ENCODE measurements around the gene RPRD2.

RPRD2 gene

DNA sequence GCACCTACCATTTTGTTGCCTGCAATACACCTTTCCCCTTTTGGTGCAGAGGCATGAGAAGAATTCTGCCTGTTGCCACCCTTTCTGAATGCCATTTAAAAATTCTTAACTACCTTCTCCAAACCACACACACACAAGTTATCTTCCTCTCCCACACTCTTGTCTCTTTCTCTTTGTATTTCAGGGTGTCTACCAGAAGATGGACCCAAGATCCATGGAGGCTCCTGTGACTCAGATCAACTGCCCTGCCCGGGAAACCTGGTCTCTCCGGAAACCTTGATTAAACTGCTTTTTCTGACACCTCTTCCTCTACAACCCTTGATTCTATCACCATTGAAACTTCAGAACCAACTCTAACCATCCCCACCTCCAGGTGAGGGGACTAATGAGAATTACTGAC, 120.9 kb downstream of the RPRD2 start:
- ChIA-PET POLR2A (interaction anchor here (0.7 kb wide), 1 partner anchor 87 kb away, joined by 10 read pairs; no protein-coding TSS in a partner anchor), CTCF (interaction anchor here (1.7 kb wide), 1 partner anchor 76 kb away, joined by 5 read pairs; no protein-coding TSS in a partner anchor)
- TF ChIP-seq, protein P1, sequence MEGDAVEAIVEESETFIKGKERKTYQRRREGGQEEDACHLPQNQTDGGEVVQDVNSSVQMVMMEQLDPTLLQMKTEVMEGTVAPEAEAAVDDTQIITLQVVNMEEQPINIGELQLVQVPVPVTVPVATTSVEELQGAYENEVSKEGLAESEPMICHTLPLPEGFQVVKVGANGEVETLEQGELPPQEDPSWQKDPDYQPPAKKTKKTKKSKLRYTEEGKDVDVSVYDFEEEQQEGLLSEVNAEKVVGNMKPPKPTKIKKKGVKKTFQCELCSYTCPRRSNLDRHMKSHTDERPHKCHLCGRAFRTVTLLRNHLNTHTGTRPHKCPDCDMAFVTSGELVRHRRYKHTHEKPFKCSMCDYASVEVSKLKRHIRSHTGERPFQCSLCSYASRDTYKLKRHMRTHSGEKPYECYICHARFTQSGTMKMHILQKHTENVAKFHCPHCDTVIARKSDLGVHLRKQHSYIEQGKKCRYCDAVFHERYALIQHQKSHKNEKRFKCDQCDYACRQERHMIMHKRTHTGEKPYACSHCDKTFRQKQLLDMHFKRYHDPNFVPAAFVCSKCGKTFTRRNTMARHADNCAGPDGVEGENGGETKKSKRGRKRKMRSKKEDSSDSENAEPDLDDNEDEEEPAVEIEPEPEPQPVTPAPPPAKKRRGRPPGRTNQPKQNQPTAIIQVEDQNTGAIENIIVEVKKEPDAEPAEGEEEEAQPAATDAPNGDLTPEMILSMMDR (IDR thresholded peaks at IDR 0.05; ENCODE audit: control extremely low read depth, extremely low read depth, low read depth, missing control alignments) = no peak
- DNase-seq (ENCODE audit: extremely low spot score) = no peak

DNA sequence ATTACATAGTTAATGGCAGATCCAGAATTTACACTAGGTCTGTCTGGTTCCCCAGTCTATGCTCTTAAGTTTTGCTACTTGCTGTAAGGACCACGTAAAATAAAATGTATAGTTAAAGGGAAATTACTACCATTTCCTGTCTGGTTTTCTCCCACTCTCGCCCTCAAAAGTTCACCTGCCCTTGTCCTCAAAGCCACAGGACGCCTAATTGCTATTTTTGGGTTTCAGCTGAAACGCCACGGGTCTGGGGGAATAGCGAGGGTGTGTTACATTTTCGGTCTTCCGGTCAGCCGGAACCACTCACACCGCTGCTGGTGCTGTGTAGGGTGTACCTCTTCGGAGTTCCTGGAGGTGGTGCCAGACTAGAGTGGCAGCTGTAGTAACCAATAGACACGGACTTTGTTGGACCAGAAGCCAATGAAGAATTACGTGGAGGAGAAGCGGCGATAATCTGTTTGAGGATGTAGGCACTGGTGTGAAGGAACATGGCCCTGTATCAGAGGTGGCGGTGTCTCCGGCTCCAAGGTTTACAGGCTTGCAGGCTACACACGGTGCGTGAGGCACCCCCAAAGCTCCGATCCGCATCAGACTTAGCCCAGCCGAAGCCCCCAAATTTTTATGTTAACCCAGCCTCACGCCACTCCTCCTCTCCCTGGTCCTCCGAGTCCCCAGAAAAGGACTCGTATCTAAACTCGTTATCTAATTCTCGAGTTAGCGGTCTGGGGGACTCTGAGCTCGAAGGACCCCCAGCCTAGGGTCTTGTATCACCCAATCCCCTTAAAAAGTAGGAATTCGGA, 123.2 kb downstream of the RPRD2 start, which contains the start of gene TARS2:
Gene TARS2, plus strand, starts transcription at position 454 of the 797 bp plus-strand sequence. Its CDS starts 32 bp downstream, at position 486.
- TF ChIP-seq, protein P1 (IDR thresholded peaks at IDR 0.05; ENCODE audit: control extremely low read depth, extremely low read depth, low read depth, missing control alignments) = no peak
- POLR2A ChIA-PET = interaction anchor here (0.9 kb wide), 1 partner anchor 94 kb away, joined by 3 read pairs; no protein-coding TSS in a partner anchor
- DNase-seq (ENCODE audit: extremely low spot score) = peak; percentile 98
- CTCF ChIA-PET = interaction anchor here (0.8 to 1.7 kb wide), 7 partner anchors 34 to 231 kb away, joined by 3 to 5 read pairs (median 4); partner anchors contain the start of gene MCL1

DNA sequence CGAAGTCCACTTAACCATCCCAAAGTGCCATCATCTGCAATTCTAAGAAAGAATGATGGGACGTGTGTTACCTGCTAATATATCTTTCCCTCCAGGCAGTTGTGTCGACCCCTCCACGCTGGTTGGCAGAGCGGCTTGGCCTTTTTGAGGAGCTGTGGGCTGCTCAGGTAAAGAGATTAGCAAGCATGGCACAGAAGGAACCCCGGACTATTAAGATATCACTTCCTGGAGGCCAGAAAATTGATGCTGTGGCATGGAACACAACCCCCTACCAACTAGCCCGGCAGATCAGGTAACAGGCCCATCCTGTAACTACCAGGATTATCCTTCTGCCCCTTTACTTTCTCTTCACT, 123.8 kb downstream of the RPRD2 start:
- no peak for DNase-seq (ENCODE audit: extremely low spot score)
- ChIA-PET CTCF (interaction anchor here (0.8 to 1.7 kb wide), 5 partner anchors 34 to 232 kb away, joined by 3 to 5 read pairs (median 4); no protein-coding TSS in a partner anchor), POLR2A (no interaction called here)
- TF ChIP-seq, protein P1 (IDR thresholded peaks at IDR 0.05; ENCODE audit: control extremely low read depth, extremely low read depth, low read depth, missing control alignments) = no peak

DNA sequence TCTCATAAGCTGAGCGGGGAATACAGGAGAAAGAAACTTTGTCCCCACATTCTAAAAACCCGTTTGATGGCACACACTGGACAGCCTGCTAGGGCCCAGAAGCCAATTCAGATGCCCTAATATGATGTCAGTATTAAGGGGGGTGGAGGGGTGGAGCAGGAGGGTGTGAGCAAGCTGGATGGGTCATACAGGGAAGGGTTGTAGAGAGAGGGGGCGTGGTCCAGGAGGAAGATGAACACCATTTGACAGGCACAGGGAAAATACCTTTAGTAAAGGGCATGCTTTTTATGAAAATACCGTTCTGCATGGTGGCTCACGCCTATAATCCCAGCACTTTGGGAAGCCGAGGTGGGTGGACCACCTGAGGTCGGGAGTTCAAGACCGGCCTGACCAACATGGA, 129.2 kb downstream of the RPRD2 start:
- CTCF ChIA-PET = interaction anchor here (1.5 to 1.7 kb wide), 3 partner anchors 19 to 67 kb away, joined by 3 to 5 read pairs (median 4); no protein-coding TSS in a partner anchor
- DNase-seq (ENCODE audit: extremely low spot score) = no peak
- TF ChIP-seq, protein P1 (IDR thresholded peaks at IDR 0.05; ENCODE audit: control extremely low read depth, extremely low read depth, low read depth, missing control alignments) = no peak
- POLR2A ChIA-PET = no interaction called here

DNA sequence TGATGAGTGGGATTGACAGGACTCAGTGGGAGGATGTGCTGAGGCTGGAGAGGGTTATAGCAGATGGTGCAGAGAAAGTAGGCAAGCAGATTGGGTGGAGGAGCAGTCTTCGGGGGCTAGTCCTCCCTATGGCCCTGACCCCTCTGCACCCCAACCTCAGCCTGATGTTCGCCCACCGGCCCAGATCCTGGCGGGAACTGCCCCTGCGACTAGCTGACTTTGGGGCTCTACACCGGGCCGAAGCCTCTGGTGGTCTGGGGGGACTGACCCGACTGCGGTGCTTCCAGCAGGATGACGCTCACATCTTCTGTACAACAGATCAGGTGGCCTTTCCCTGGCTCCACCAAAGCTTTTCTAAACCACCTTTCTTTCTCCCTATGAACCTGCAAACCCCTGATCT, 134.4 kb downstream of the RPRD2 start:
- TF ChIP-seq, protein P1 (IDR thresholded peaks at IDR 0.05; ENCODE audit: control extremely low read depth, extremely low read depth, low read depth, missing control alignments) = no peak

DNA sequence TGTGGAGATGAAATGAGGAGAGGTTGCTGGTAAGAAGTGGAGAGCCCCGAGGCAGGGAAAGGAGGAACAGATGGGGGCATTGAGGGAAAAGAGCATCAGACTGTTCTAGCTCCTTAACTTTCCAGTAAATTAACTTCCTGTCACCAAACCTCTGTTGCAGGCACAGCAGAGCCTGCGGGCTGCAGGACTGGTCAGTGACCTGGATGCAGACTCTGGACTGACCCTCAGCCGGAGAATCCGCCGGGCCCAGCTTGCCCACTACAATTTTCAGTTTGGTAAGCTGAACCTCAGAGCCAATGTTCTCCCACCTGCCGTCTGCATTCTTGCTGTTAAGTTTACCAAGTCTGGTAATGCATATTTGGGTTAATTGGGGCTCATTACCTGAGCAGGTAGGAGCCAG, 141.5 kb downstream of the RPRD2 start:
- ChIA-PET POLR2A (interaction anchor here (0.8 kb wide), 1 partner anchor 74 kb away, joined by 3 read pairs; no protein-coding TSS in a partner anchor), CTCF (interaction anchor here (1.1 kb wide), 1 partner anchor 14 kb away, joined by 3 read pairs; no protein-coding TSS in a partner anchor)
- TF ChIP-seq, protein P1 (IDR thresholded peaks at IDR 0.05; ENCODE audit: control extremely low read depth, extremely low read depth, low read depth, missing control alignments) = no peak
- no peak for DNase-seq (ENCODE audit: extremely low spot score)

More for the DNA sequence above, 134.4 kb downstream of the RPRD2 start:
- no peak for DNase-seq (ENCODE audit: extremely low spot score)
- POLR2A ChIA-PET = no interaction called here
- CTCF ChIA-PET = interaction anchor here (1.2 to 2.0 kb wide), 5 partner anchors 8 to 242 kb away, joined by 3 to 5 read pairs (median 5); no protein-coding TSS in a partner anchor

Data from GM10248 (cell line).